ENCODE results near the gene VIPR2.

DNA sequence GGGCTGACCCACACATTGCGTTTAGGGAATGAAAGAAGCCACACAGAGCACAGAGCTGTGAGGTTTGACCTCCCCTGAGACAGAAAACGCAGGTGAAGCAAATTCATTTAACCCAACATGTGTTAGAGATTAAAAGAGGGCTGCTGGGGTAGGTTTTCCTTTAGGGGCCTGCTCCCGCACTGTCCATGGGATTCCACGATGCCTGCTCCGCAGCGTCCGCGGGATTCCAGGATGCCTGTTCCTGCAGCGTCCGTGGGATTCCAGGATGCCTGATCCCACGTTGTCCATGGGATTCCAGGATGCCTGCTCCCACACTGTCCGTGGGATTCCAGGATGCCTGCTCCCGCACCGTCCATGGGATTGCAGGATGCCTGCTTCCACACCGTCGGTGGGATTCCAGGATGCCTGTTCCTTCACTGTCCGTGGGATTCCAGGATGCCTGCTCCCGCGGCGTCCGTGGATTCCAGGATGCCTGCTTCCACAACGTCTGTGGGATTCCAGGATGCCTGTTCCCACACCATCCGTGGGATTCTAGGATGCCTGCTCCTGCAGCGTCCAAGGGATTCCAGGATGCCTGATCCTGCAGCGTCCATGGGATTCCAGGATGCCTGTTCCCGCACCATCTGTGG, 78.7 kb downstream of the VIPR2 start:
- TF ChIP-seq, protein P1, sequence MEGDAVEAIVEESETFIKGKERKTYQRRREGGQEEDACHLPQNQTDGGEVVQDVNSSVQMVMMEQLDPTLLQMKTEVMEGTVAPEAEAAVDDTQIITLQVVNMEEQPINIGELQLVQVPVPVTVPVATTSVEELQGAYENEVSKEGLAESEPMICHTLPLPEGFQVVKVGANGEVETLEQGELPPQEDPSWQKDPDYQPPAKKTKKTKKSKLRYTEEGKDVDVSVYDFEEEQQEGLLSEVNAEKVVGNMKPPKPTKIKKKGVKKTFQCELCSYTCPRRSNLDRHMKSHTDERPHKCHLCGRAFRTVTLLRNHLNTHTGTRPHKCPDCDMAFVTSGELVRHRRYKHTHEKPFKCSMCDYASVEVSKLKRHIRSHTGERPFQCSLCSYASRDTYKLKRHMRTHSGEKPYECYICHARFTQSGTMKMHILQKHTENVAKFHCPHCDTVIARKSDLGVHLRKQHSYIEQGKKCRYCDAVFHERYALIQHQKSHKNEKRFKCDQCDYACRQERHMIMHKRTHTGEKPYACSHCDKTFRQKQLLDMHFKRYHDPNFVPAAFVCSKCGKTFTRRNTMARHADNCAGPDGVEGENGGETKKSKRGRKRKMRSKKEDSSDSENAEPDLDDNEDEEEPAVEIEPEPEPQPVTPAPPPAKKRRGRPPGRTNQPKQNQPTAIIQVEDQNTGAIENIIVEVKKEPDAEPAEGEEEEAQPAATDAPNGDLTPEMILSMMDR (IDR thresholded peaks at IDR 0.05), result no peak
- no peak for TF ChIP-seq POLR2A (IDR thresholded peaks at IDR 0.05)
